Keratinocyte (primary cell): ENCODE data around the gene HIP1R.

Experiments
- CTCF ChIP-seq, 3 experiments: IDR thresholded peaks in 1 of 3; conservative IDR thresholded peaks in 1 of 3; optimal IDR thresholded peaks in 1 of 3; 2 replicates in 2 of 3; 3 replicates in 1 of 3; pipeline versions ENCODE3 to v1.5.1; 2011; ENCODE audit warnings: low read length in 3 of 3, mild to moderate bottlenecking in 3 of 3, moderate library complexity in 2 of 3, control low read depth in 1 of 3, inconsistent platforms in 1 of 3; ENCODE audit not compliant: insufficient read depth in 2 of 3; ENCODE audit errors: extremely low read depth in 1 of 3
- EZH2 ChIP-seq: IDR thresholded peaks from one replicate; pipeline ENCODE4 v1.6.1; 2012; ENCODE audit warnings: inconsistent platforms, mild to moderate bottlenecking, low read length, moderate library complexity

- no peak for TF ChIP-seq EZH2
- TF ChIP-seq CTCF (optimal IDR thresholded peaks at IDR 0.05 in 1 of 3, IDR thresholded peaks at IDR 0.05 in 1 of 3, conservative IDR thresholded peaks at IDR 0.05 in 1 of 3; ENCODE audit: extremely low read depth in 1 of 3, insufficient read depth in 2 of 3, low read length in 3 of 3): no peak
Observed at GRCh38 chr12:122836027-122836921, 1.0 kb downstream of the HIP1R start.
